AG10803 (cell line): ENCODE measurements around the gene EEIG2.

Source experiments
- DNase-seq: peaks from one replicate; pipeline ENCODE4 v3.0.0; 2010; ENCODE audit warnings: low read depth
- H3K4me3 ChIP-seq: 2 replicates; pipeline ENCODE4 v1.5.1; 2011; ENCODE audit warnings: mild to moderate bottlenecking, low read length, control low read depth
- TF ChIP-seq, protein P1 (sequence below): conservative IDR thresholded peaks from 2 replicates; pipeline ENCODE4 v1.5.1; 2011; ENCODE audit warnings: mild to moderate bottlenecking, low read length, control low read depth, inconsistent platforms

The EEIG2 gene

DNA sequence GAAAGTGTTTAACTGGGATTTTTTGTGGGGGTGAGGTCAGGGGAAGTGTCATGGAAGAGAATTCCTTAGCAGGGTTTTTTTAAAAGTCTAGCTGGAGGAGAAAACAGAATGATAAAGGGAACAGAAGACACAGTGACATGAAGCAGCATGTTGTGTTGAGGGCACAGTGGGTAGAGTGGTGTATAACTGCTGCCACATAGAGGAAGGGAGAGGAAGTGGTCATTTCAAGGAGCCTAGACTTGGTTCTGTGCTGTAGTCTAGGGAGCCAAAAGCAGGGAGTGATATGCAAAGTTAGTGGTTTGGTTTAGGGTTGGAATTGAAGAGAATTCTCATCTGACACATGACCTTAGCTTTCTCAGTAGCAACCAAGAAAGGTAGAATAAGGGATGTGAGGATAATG lies 10.2 kb downstream of the EEIG2 start:
- TF ChIP-seq, protein P1, sequence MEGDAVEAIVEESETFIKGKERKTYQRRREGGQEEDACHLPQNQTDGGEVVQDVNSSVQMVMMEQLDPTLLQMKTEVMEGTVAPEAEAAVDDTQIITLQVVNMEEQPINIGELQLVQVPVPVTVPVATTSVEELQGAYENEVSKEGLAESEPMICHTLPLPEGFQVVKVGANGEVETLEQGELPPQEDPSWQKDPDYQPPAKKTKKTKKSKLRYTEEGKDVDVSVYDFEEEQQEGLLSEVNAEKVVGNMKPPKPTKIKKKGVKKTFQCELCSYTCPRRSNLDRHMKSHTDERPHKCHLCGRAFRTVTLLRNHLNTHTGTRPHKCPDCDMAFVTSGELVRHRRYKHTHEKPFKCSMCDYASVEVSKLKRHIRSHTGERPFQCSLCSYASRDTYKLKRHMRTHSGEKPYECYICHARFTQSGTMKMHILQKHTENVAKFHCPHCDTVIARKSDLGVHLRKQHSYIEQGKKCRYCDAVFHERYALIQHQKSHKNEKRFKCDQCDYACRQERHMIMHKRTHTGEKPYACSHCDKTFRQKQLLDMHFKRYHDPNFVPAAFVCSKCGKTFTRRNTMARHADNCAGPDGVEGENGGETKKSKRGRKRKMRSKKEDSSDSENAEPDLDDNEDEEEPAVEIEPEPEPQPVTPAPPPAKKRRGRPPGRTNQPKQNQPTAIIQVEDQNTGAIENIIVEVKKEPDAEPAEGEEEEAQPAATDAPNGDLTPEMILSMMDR: peak; percentile 48
- no peak overlapping the region for H3K4me3 ChIP-seq
- peak; percentile 27 for DNase-seq

DNA sequence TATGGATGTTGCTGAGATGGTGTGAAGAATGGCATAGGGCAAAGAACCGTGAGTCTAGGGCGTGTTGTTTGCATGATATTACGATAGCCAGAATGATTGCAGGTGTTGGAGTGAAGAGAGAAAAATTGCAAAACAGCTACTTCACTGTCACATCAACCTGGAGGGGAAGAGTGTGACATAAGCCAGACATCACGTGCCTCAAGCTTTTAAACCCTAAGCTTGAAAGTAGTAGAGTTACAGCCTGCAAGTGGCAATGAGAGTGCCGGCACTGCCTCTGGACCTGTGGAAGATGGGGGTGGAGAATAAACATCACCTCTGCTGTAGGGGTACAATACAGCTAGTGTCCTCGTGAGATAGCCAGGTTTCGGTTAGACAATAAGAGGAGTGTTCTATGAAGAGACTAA lies 11.1 kb downstream of the EEIG2 start:
- no peak for DNase-seq
- TF ChIP-seq, protein P1: no peak
- no peak overlapping the region for H3K4me3 ChIP-seq

DNA sequence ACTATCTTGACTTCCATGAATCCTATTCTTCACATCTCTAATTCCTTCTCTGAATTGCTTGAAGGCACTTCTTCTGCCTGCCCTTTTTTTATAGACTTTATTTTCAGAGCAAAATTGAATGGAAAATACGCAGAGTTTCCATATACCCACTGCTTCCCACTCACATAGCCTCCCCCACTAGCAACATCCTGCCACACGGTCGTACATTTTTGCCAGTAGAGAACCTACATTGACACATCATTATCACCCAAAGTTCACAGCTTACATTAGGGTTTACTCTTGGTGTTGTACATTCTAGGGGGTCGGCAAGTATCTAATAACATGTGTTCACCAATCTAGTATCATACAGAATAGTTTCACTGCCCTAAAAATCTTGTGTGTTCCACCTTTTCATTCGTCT lies 12.3 kb downstream of the EEIG2 start:
- no peak for DNase-seq
- TF ChIP-seq, protein P1: no peak
- no peak overlapping the region for H3K4me3 ChIP-seq

DNA sequence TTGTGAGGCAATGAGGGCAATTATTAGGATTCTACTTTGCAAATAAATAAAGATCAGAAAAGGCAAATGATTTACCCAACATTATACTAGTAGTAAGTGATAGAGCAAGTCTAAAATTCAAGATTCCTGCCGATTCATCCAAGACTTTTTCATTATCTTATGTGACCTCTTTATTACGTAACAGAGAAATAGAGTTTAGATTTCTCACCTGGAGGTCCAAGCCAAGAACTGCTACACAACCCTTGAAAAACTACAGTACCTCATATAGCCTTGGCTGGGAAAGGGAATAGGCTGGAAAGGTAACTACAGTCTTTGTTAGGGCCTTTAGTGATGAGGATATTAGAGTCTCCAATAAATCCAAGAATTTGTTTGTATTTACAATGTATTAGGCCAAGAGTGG lies 13.3 kb downstream of the EEIG2 start:
- TF ChIP-seq, protein P1: no peak
- no peak overlapping the region for H3K4me3 ChIP-seq
- no peak for DNase-seq

DNA sequence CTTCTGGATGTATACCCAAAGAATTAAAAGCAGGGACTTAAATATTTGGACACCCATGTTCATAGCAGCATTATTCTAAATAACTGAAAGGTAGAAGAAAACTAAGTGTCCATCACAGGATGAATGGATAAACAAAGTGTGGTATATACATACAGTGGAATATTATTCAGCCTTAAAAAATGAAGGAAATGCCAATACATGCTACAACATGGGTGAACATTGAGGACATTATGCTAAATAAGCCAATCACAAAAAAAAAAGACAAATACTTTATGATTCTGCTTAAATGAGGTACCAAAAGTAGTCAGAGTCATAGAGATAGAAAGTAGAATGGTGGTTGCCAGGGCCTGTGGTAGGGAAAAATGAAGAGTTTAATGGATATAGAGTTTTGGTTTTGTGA lies 14.1 kb downstream of the EEIG2 start:
- no peak overlapping the region for H3K4me3 ChIP-seq
- TF ChIP-seq, protein P1: no peak
- DNase-seq: no peak

DNA sequence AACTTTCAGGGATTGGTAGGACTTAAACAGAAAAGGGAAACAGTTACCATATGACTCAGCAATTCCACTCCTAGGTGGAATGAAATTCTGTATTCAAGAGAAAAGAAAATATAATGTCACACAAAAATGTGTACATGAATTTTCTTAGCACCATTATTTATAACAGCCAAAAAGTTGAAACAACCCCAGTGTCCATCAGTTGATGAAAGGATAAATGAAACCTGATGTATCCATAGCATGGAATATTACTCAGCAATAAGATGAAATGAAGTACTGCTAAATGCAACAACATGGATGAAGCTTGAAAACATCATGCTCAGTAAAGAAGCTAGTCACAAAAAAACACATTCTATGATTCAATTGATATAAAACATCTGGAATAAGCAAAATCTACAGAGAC lies 15.5 kb downstream of the EEIG2 start:
- peak; percentile 78 for DNase-seq
- H3K4me3 ChIP-seq: no peak overlapping the region
- TF ChIP-seq, protein P1: no peak

DNA sequence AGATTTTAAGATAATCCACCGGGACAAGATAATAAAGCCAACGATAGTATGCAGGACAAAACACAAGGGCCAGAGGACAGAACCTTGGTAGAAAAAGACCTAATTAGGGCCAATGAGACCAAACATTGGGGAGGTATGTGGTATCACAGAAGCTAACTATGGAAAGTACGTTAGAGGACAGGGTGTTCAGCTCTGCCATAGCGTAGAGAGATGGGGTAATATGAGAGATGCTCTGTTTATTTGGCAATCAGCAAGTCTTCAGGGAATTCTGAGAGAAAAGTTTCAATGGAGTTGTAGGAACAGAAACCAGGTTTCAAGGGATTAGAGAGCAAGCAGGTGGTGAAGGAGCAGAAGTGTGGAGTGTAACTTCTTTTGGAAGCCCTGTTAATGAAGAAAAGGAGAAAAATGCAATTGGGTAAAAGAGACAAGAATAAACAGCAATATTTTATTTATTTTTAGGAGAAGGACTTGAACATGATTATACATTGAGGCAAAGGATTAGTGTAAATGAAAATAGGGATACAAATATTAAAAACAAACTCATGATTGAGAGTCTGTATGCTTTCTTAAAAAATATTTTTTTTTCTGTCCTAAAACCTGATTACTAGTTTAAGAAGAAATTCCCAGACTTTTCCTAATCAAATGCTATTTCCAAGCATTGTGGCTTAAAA lies 24.0 kb downstream of the EEIG2 start:
- TF ChIP-seq, protein P1: no peak
- DNase-seq: no peak
- H3K4me3 ChIP-seq: no peak overlapping the region
